Transverse colon (tissue), 4 donors: ENCODE measurements around the gene DDI2.

ENCODE experiments used
- CTCF ChIP-seq, 5 experiments: fragments of 200-600 bp in 3 of 5; fragments of 450-650 bp in 2 of 5; sonication (generic) in 3 of 5; IDR thresholded peaks; 1 replicate in 2 of 5; 2 replicates in 3 of 5; pipeline ENCODE4 v1.5.1; 2016 to 2017; ENCODE audit warnings: antibody characterized with exemption in 5 of 5, inconsistent platforms in 3 of 5, mild to moderate bottlenecking in 2 of 5, moderate library complexity in 1 of 5
- EP300 ChIP-seq: sonication (generic); formaldehyde crosslinking; IDR thresholded peaks from one replicate; pipeline ENCODE4 v1.6.1; 2017; ENCODE audit warnings: antibody characterized with exemption, low read depth
- POLR2A ChIP-seq: fragments of 450-650 bp; IDR thresholded peaks from one replicate; pipeline ENCODE4 v1.6.1; 2016; ENCODE audit warnings: antibody characterized with exemption, mild to moderate bottlenecking, moderate library complexity
- POLR2AphosphoS5 ChIP-seq, 3 donors: sonication (generic); formaldehyde crosslinking; IDR thresholded peaks; one replicate each; pipeline ENCODE4 v1.6.1; 2016; ENCODE audit warnings: antibody characterized with exemption in 3 of 3

DNA sequence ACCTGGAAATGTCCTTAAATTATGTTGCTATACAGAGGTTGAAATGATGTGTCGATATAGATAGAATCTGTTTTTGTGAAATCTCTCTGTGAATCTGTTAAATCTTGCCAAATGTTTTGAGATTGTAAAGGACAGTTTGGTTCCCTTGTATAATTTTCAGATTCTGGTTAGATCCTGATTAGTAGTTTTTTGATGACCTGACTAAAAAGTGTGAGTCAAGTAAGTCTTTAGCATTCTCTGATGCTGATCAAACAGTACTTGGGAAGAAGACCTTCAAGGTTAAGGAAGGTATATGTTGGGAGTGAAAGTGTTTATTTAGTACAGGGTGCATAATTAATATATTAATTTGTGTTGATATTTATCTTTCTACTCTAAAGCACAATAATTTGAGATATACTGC lies 32.7 kb downstream of the DDI2 start:
- no peak for TF ChIP-seq CTCF (IDR thresholded peaks at IDR 0.05)
- TF ChIP-seq EP300, result no peak
- no peak for TF ChIP-seq POLR2A
- TF ChIP-seq POLR2AphosphoS5 (IDR thresholded peaks at IDR 0.05), result no peak
